H1 (cell line): ENCODE data around the gene BORCS6. TPM values are rescaled to one million over a fixed set of nuclear protein-coding genes. Genes with fewer than 3 reads are reported as not detected.

Source experiments
- CTCF ChIA-PET: fragments of 300-600 bp; sonication (Branson Sonifier 250); formaldehyde crosslinking; loops from one replicate; lab custom pipeline; 2021; ENCODE audit not compliant: partially characterized antibody; lab: Charles Lee
- POLR2A ChIA-PET: fragments of 300-600 bp; sonication (Branson Sonifier 250); formaldehyde crosslinking; loops from one replicate; lab custom pipeline; 2021; ENCODE audit warnings: inconsistent platforms; ENCODE audit not compliant: partially characterized antibody; lab: Charles Lee
- DNase-seq, 2 experiments: peaks; one replicate each; pipeline versions ENCODE4 v3.0.0 to v3.0.0-alpha.2; 2010 to 2022; ENCODE audit warnings: low spot score in 2 of 2, low read depth in 1 of 2, mixed read lengths in 1 of 2
- FAIRE-seq: peaks from 2 replicates; lab custom pipeline; 2011; peaks lifted over from hg19 to GRCh38; lab: Jason Lieb, UNC
- H2AFZ ChIP-seq: 2 replicates; pipeline ENCODE4 v1.8.1; 2012; ENCODE audit warnings: low read length, inconsistent platforms
- H2AK5ac ChIP-seq: 2 replicates; pipeline ENCODE4 v1.6.1; 2013; ENCODE audit warnings: low read depth, low read length
- H2BK120ac ChIP-seq: replicated peaks from 2 replicates; pipeline ENCODE3; 2013; ENCODE audit warnings: low read depth, low read length, inconsistent platforms
- H2BK12ac ChIP-seq: 2 replicates; pipeline ENCODE4 v1.6.1; 2013; ENCODE audit warnings: low read depth, low read length
- H2BK15ac ChIP-seq: 2 replicates; pipeline ENCODE4 v1.6.1; 2013; ENCODE audit warnings: low read length
- H2BK20ac ChIP-seq: 2 replicates; pipeline ENCODE4 v1.6.1; 2013; ENCODE audit warnings: low read length
- H2BK5ac ChIP-seq: 2 replicates; pipeline ENCODE4 v1.6.1; 2013; ENCODE audit warnings: low read depth, low read length
- H3K14ac ChIP-seq: 2 replicates; pipeline ENCODE4 v1.6.1; 2013; ENCODE audit warnings: inconsistent platforms; ENCODE audit not compliant: insufficient read length
- H3K18ac ChIP-seq: 2 replicates; pipeline ENCODE4 v1.6.1; 2013; ENCODE audit warnings: low read length; ENCODE audit errors: extremely low read depth
- H3K23ac ChIP-seq: 2 replicates; pipeline ENCODE4 v1.6.1; 2013; ENCODE audit warnings: inconsistent platforms; ENCODE audit not compliant: insufficient read length
- H3K23me2 ChIP-seq: 2 replicates; pipeline ENCODE4 v1.6.1; 2013; ENCODE audit warnings: low read depth, low read length
- H3K27ac ChIP-seq: 2 replicates; pipeline ENCODE4 v1.6.1; 2011; ENCODE audit warnings: low read depth, low read length, inconsistent platforms
- H3K27me3 ChIP-seq, 4 experiments: replicated peaks in 1 of 4; 1 replicate in 1 of 4; 2 replicates in 3 of 4; pipeline versions ENCODE4 v1.6.1 to v1.8.1; 2011 to 2013; ENCODE audit warnings: low read length in 3 of 4, mild to moderate bottlenecking in 3 of 4, inconsistent platforms in 2 of 4, mixed read lengths in 2 of 4, moderate library complexity in 1 of 4; ENCODE audit not compliant: control insufficient read depth in 3 of 4, insufficient read depth in 3 of 4; ENCODE audit errors: extremely low read depth in 1 of 4
- H3K36me3 ChIP-seq, 4 experiments: 2 replicates each; pipeline versions ENCODE4 v1.6.1 to v1.8.1; 2011 to 2013; ENCODE audit warnings: mild to moderate bottlenecking in 4 of 4, low read length in 3 of 4, moderate library complexity in 2 of 4, control low read depth in 1 of 4, inconsistent platforms in 1 of 4; ENCODE audit not compliant: insufficient read depth in 4 of 4, control insufficient read depth in 2 of 4
- H3K4ac ChIP-seq: replicated peaks from 2 replicates; pipeline ENCODE3; 2013; ENCODE audit warnings: low read length, low read depth, mixed read lengths, inconsistent platforms; ENCODE audit not compliant: insufficient read length
- H3K4me1 ChIP-seq, 4 experiments: replicated peaks in 1 of 4; 1 replicate in 1 of 4; 2 replicates in 3 of 4; pipeline versions ENCODE4 v1.6.1 to v1.8.1; 2011 to 2013; ENCODE audit warnings: low read length in 3 of 4, inconsistent platforms in 2 of 4, mixed read lengths in 1 of 4; ENCODE audit not compliant: insufficient read depth in 4 of 4, control insufficient read depth in 3 of 4
- H3K4me2 ChIP-seq, 2 experiments: 2 replicates each; pipeline versions ENCODE4 v1.6.1 to v1.8.1; 2011 to 2013; ENCODE audit warnings: low read depth in 2 of 2, low read length in 2 of 2, control low read depth in 1 of 2, inconsistent platforms in 1 of 2, mild to moderate bottlenecking in 1 of 2; ENCODE audit not compliant: insufficient read depth in 1 of 2
- H3K4me3 ChIP-seq, 4 experiments: fragments of 200-600, 300-600 bp in 1 of 4; sonication (generic), shearing (Covaris generic), sonication (Bioruptor Twin) in 1 of 4; 2 replicates each; pipeline versions ENCODE4 v1.5.1 to v1.8.1; 2011 to 2016; ENCODE audit warnings: low read length in 4 of 4, low read depth in 3 of 4, control low read depth in 2 of 4, inconsistent platforms in 2 of 4, mild to moderate bottlenecking in 2 of 4, mixed read lengths in 1 of 4, moderate library complexity in 1 of 4; ENCODE audit not compliant: insufficient read depth in 2 of 4; ENCODE audit errors: extremely low read depth in 1 of 4
- H3K56ac ChIP-seq: replicated peaks from 2 replicates; pipeline ENCODE3; 2013; ENCODE audit warnings: low read depth, mild to moderate bottlenecking, mixed read lengths, low read length, inconsistent platforms; ENCODE audit not compliant: insufficient read length
- H3K79me1 ChIP-seq: 2 replicates; pipeline ENCODE4 v1.6.1; 2013; ENCODE audit warnings: low read depth, low read length, control low read depth
- H3K79me2 ChIP-seq, 2 experiments: 2 replicates each; pipeline versions ENCODE4 v1.6.1 to v1.8.1; 2012 to 2013; ENCODE audit warnings: low read length in 2 of 2, mild to moderate bottlenecking in 2 of 2, inconsistent platforms in 1 of 2; ENCODE audit not compliant: insufficient read depth in 2 of 2, control insufficient read depth in 1 of 2
- H3K9ac ChIP-seq, 4 experiments: replicated peaks in 1 of 4; 1 replicate in 1 of 4; 2 replicates in 3 of 4; pipeline versions ENCODE4 v1.6.1 to v1.8.1; 2011 to 2013; ENCODE audit warnings: low read depth in 3 of 4, low read length in 3 of 4, control low read depth in 2 of 4, mild to moderate bottlenecking in 2 of 4, moderate library complexity in 2 of 4, inconsistent platforms in 1 of 4; ENCODE audit errors: extremely low read depth in 1 of 4
- H3K9me3 ChIP-seq, 2 experiments: 2 replicates each; pipeline versions ENCODE4 v1.6.1 to v1.8.1; 2012 to 2013; ENCODE audit warnings: mild to moderate bottlenecking in 2 of 2, moderate library complexity in 2 of 2, control low read depth in 1 of 2, inconsistent platforms in 1 of 2, low read depth in 1 of 2, low read length in 1 of 2, mixed read lengths in 1 of 2; ENCODE audit not compliant: insufficient read depth in 2 of 2
- H4K20me1 ChIP-seq, 2 experiments: replicated peaks in 1 of 2; 2 replicates each; pipeline versions ENCODE3 to v1.8.1; 2011 to 2013; ENCODE audit warnings: inconsistent platforms in 2 of 2, low read length in 2 of 2, mild to moderate bottlenecking in 1 of 2; ENCODE audit not compliant: insufficient read depth in 2 of 2, control insufficient read depth in 1 of 2
- H4K5ac ChIP-seq: 2 replicates; pipeline ENCODE4 v1.6.1; 2013; ENCODE audit warnings: low read length, low read depth, mixed read lengths, inconsistent platforms; ENCODE audit not compliant: insufficient read length
- H4K8ac ChIP-seq: 2 replicates; pipeline ENCODE4 v1.8.0; 2013; ENCODE audit warnings: mild to moderate bottlenecking, moderate library complexity, low read length, inconsistent platforms; ENCODE audit not compliant: insufficient read depth; ENCODE audit errors: extremely low read depth
- H4K91ac ChIP-seq: replicated peaks from 2 replicates; pipeline ENCODE3; 2013; ENCODE audit warnings: low read length, mixed read lengths, inconsistent platforms; ENCODE audit not compliant: insufficient read length
- JUN ChIP-seq: IDR thresholded peaks from 2 replicates; pipeline ENCODE4 v1.6.1; 2011; ENCODE audit warnings: low read depth, mild to moderate bottlenecking, improper control_type of control experiment, low read length
- RBBP5 ChIP-seq: IDR thresholded peaks from 2 replicates; pipeline ENCODE4 v1.7.1; 2012; ENCODE audit warnings: low read depth, mild to moderate bottlenecking, inconsistent platforms, low read length, moderate library complexity, borderline replicate concordance
- WGBS, 2 experiments: shearing (Covaris generic) in 1 of 2; methylation state at CpG; one replicate each; pipeline versions ENCODE4 v1.1.6 to v1.1.7; 2013 to 2015; ENCODE audit warnings: low lambda C conversion rate in 2 of 2, mixed read lengths in 2 of 2, inconsistent platforms in 1 of 2, low coverage in 1 of 2, missing lambda C conversion rate in 1 of 2; ENCODE audit not compliant: insufficient replicate concordance in 2 of 2, insufficient coverage in 1 of 2, insufficient read length in 1 of 2; ENCODE audit errors: extremely low coverage in 1 of 2, missing lambda C conversion rate in 1 of 2; 5-methylcytosine and 5-hydroxymethylcytosine counted together
- polyA plus RNA-seq, 7 experiments: library from polyadenylated mRNA; depleted of rRNA in 3 of 7; stranded (reverse) in 5 of 7; unstranded in 2 of 7; fragments of >200 nt in 5 of 7; fragments of 200-250 nt in 2 of 7; gene quantifications; 1 replicate in 5 of 7; 2 replicates in 1 of 7; 4 replicates in 1 of 7; pipeline versions ENCODE4 v1.2.1 to v1.2.3, GENCODE V29; 2011 to 2013; ENCODE audit warnings: missing spikeins in 2 of 7, mixed read lengths in 2 of 7
- total RNA-seq: library from RNA; stranded (reverse); fragmentation: NEBNext Ultra II Directional; extraction: Animal tissue kit (Norgen Biotek cat#: 25700); gene quantifications from 2 replicates; pipeline ENCODE4 v1.2.1, GENCODE V29; 2021
- TF ChIP-seq, protein P1 (sequence below): IDR thresholded peaks from 2 replicates; pipeline ENCODE4 v1.6.1; 2011; ENCODE audit warnings: low read depth, mild to moderate bottlenecking, low read length; ENCODE audit not compliant: insufficient read depth
- TF ChIP-seq, protein P2 (sequence below): IDR thresholded peaks from 2 replicates; pipeline ENCODE4 v1.6.1; 2011; ENCODE audit warnings: low read length, improper control_type of control experiment

BORCS6 gene
- total and polyA plus RNA-seq, 2 of the 8 experiments (the other 6 are each of a cell fraction or from before 2014, with no cell fraction given), result 3.3 to 3.6 TPM

DNA sequence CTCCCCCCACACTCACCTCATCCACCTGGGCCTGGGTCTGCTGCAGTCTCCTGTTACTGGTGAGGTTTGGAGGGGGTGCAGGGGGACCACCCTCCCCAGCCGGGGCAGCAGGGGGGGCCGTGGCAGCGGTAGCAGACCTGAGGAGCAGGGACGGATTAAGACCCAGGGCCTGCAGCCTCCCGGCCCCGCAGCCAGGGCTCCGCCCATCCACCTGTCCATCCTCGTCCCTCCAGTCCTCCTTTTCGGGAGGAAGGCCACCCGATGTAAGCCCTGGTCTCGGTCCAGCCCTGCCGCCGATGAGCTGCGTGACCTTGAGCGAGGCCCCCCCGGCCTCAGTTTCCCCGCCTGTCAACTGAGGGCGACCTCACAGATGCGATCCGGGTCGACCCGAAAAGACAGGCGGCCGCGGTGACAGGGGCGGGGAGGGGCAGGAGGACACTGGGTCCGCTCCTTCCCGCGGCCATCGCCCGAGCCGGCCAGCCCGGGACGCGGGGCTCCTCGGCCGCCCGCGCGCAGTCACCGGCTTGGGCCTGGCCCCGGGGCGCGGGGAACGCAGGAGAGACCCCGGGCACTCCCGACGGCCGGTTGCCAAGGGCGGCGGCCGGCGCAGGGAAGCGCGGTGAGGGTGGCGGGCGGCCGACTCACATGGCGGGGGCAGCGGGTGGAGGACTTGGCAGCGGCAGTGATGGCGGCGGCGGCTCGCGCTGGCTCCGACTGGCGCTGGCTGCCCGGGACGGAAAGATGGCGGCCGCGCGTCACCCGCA is 27.6 kb downstream of the BORCS6 start, which contains the start of gene VAMP2:
VAMP2 (minus strand) TSS at position 716 of the 764 bp plus-strand sequence; CDS start at position 647, 69 bp downstream.
- H3K27me3 ChIP-seq, result no peaks in the 10 kb centered on the region
- H3K23me2 ChIP-seq, result peaks cover 16% of the 10 kb centered on the region
- POLR2A ChIA-PET, result interaction anchor here (0.7 to 15.7 kb wide), 10 partner anchors 8 to 83 kb away, joined by 3 to 289 read pairs (median 4); partner anchors contain the start of genes AURKB, BORCS6, PER1 and TMEM107
- peak within 1 kb of the TSS; percentile 94; the same call in 1 of the 2 replicates for H2BK15ac ChIP-seq
- H4K5ac ChIP-seq, result peak within 1 kb of the TSS; percentile 99
- CTCF ChIA-PET, result interaction anchor here (7.7 to 10.3 kb wide), 2 partner anchors 19 to 42 kb away, joined by 54 to 133 read pairs; partner anchors contain the start of gene ALOXE3
- FAIRE-seq (no peak), DNase-seq (no peak)
- H3K18ac ChIP-seq, result peak within 1 kb of the TSS; percentile 100
- peaks cover 8% of the 10 kb centered on the region for H3K79me1 ChIP-seq
- H3K56ac ChIP-seq, result peak within 1 kb of the TSS; percentile 99
- peak within 1 kb of the TSS; percentile 99 for H2AK5ac ChIP-seq
- peak within 1 kb of the TSS; percentile 55; the same call in 1 of the 2 replicates for H2AFZ ChIP-seq
- peak within 1 kb of the TSS; percentile 100 for H4K91ac ChIP-seq
- H3K9ac ChIP-seq, result peak within 1 kb of the TSS; percentile 94 to 100 (median 97)
- peak within 1 kb of the TSS; percentile 99 for H3K27ac ChIP-seq
- peaks cover 0 to 15% of the 10 kb centered on the region in 2 experiments; a peak in 2 of 4 replicates for H3K79me2 ChIP-seq
- H3K4me2 ChIP-seq, result peak within 1 kb of the TSS; percentile 85 to 98
- H4K20me1 ChIP-seq, result peaks cover 8 to 9% of the 10 kb centered on the region in 2 experiments
- H4K8ac ChIP-seq, result peak within 1 kb of the TSS; percentile 100
- H3K9me3 ChIP-seq, result no peaks in the 10 kb centered on the region
- 1% methylated on average over 47 of the region's 75 CpGs; no CpG with 5 or more reads in 1 of the 2 experiments for WGBS, 2 experiments
- H3K14ac ChIP-seq, result peak within 1 kb of the TSS; percentile 100
- H3K4me1 ChIP-seq, result peaks cover 4 to 25% (median 21%) of the 10 kb centered on the region in 4 experiments
- H2BK5ac ChIP-seq, result peak within 1 kb of the TSS; percentile 100
- peak within 1 kb of the TSS; percentile 88 to 98 (median 93) for H3K4me3 ChIP-seq
- H3K36me3 ChIP-seq, result peaks cover 0 to 10% (median 5%) of the 10 kb centered on the region in 4 experiments; a peak in 6 of 8 replicates
- peak within 1 kb of the TSS; percentile 100 for H3K4ac ChIP-seq
- no peak within 1 kb of the TSS for H2BK20ac ChIP-seq
- peak within 1 kb of the TSS; percentile 95 for H2BK120ac ChIP-seq
- peak within 1 kb of the TSS; percentile 98 for H2BK12ac ChIP-seq
- H3K23ac ChIP-seq, result no peak within 1 kb of the TSS
- TF ChIP-seq JUN (0 out of 2 replicates have a peak, but pooled peaks have one; percentile 14), RBBP5 (peak; percentile 74; the same call in 1 of the 2 replicates)
- TF ChIP-seq, protein P1, sequence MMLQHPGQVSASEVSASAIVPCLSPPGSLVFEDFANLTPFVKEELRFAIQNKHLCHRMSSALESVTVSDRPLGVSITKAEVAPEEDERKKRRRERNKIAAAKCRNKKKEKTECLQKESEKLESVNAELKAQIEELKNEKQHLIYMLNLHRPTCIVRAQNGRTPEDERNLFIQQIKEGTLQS, result no peak
- TF ChIP-seq, protein P2, sequence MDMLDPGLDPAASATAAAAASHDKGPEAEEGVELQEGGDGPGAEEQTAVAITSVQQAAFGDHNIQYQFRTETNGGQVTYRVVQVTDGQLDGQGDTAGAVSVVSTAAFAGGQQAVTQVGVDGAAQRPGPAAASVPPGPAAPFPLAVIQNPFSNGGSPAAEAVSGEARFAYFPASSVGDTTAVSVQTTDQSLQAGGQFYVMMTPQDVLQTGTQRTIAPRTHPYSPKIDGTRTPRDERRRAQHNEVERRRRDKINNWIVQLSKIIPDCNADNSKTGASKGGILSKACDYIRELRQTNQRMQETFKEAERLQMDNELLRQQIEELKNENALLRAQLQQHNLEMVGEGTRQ, result no peak
